ENCODE results near the gene LCE1D.

Gene LCE1D

DNA sequence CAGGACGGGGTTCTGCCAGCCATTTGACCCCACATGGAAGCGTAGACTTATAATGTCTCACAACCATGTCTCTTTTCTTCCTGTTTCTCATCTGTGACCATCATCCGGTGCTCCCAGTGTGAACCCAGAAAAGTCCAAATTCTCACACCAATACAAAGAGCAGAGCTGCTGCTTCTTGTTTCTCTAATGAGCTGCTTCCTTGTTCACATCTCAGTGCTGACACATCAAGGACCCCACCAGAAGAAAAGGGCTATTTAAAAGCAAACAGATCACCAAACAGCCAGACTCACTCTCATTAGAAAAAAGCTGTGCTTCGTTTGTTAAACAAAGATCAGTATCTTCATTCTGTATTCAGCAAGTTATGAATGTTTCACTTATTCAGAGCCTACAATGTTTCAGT, 835 bp upstream of the LCE1D start:
- TF ChIP-seq POLR2AphosphoS5 (IDR thresholded peaks at IDR 0.05; ENCODE audit: low read depth), result no peak
- TF ChIP-seq CTCF (IDR thresholded peaks at IDR 0.05; ENCODE audit: insufficient read depth, low read length), result no peak
- TF ChIP-seq SPI1 (IDR thresholded peaks at IDR 0.05; ENCODE audit: borderline replicate concordance, low read depth), result no peak
- no peak for TF ChIP-seq GABPA (IDR thresholded peaks at IDR 0.05; ENCODE audit: low read depth)
- TF ChIP-seq REST (IDR thresholded peaks at IDR 0.05; ENCODE audit: insufficient replicate concordance, low read depth), result no peak
- no peak for DNase-seq (ENCODE audit: low read depth in 1 of 2, low spot score in 1 of 2)
- H3K27me3 ChIP-seq (ENCODE audit: insufficient read depth, poor library complexity, severe bottlenecking), result peaks cover 4% of the 10 kb centered on the region

DNA sequence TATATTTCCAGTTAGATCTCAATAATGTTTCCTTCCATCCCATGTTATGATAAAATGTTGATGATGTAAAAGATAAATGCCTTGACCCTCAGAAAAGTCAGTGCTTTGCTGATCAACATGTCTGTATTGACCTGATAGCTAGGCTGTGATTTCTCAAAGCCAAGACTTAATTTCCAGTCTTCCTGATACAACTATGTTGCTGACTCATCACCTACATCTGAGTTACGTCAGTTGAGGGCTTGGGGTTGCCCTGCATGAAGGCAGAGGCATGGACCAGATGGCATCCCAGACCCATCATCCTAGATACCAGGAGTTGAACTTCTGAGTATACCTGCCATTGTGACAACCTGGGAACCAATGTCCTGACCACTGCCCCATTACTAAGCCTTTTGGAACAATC, 4.8 kb downstream of the LCE1D start:
- DNase-seq (ENCODE audit: low read depth in 1 of 2, low spot score in 1 of 2), result no peak
- TF ChIP-seq SPI1 (IDR thresholded peaks at IDR 0.05; ENCODE audit: borderline replicate concordance, low read depth), result no peak
- TF ChIP-seq REST (IDR thresholded peaks at IDR 0.05; ENCODE audit: insufficient replicate concordance, low read depth), result no peak
- TF ChIP-seq GABPA (IDR thresholded peaks at IDR 0.05; ENCODE audit: low read depth), result no peak
- TF ChIP-seq POLR2AphosphoS5 (IDR thresholded peaks at IDR 0.05; ENCODE audit: low read depth), result no peak
- no peak for TF ChIP-seq CTCF (IDR thresholded peaks at IDR 0.05; ENCODE audit: insufficient read depth, low read length)
- Histone ChIP-seq H3K27ac (replicated peaks) (no peak overlapping the region), H3K4me3 (replicated peaks; ENCODE audit: insufficient read depth, low read length) (no peak overlapping the region), H3K27me3 (ENCODE audit: insufficient read depth, poor library complexity, severe bottlenecking) (peaks cover 2% of the 10 kb centered on the region)

More for the DNA sequence above, 835 bp upstream of the LCE1D start:
- Histone ChIP-seq H3K4me3 (replicated peaks; ENCODE audit: insufficient read depth, low read length) (no peak overlapping the region), H3K27ac (replicated peaks) (no peak overlapping the region)

DNA sequence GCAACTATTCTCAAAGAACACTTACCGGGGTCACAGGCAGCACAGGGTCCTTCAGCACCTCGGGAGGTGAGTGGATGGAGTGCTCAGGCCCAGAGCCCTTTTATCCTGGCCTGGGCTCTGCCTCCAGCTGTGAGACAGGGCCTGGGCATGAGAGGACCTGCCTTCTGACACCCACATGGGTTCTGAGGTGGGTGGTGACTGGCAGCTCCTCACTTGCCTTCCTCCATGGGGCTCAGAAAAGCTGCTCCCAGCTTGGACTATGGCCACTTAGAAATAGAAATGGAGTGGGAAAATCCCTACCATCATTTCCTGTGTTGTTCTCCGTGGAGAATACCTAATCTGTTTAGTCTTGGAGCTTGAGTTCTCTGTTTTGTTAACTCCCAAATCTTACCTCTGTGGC, 10.1 kb downstream of the LCE1D start, which contains the start of gene LCE1C:
Gene LCE1C, minus strand, starts transcription at position 76 of the 400 bp plus-strand sequence. CDS start 1,173 bp downstream, outside the sequence.
- H3K4me3 ChIP-seq (replicated peaks; ENCODE audit: insufficient read depth, low read length), result no peak within 1 kb of the TSS
- no peak for TF ChIP-seq SPI1 (IDR thresholded peaks at IDR 0.05; ENCODE audit: borderline replicate concordance, low read depth)
- TF ChIP-seq POLR2AphosphoS5 (IDR thresholded peaks at IDR 0.05; ENCODE audit: low read depth), result no peak
- TF ChIP-seq GABPA (IDR thresholded peaks at IDR 0.05; ENCODE audit: low read depth), result no peak
- TF ChIP-seq REST (IDR thresholded peaks at IDR 0.05; ENCODE audit: insufficient replicate concordance, low read depth), result no peak
- no peak for TF ChIP-seq CTCF (IDR thresholded peaks at IDR 0.05; ENCODE audit: insufficient read depth, low read length)
- H3K27ac ChIP-seq (replicated peaks), result no peak within 1 kb of the TSS
- no peaks in the 10 kb centered on the region for H3K27me3 ChIP-seq (ENCODE audit: insufficient read depth, poor library complexity, severe bottlenecking)
- DNase-seq (ENCODE audit: low read depth in 1 of 2, low spot score in 1 of 2), result no peak

Data from HL-60 (cell line).